Right hindlimb (tissue), 1 donor: ENCODE results near the gene GAPT.

Experiments used
- DNase-seq: peaks from one replicate; pipeline ENCODE4 v3.0.0-alpha.2; 2018

Gene GAPT

GRCh38 chr5:58491216-58491892 is at the start of gene GAPT:
Gene GAPT, plus strand, starts transcription at chr5:58491435. Its CDS starts 3,102 bp downstream, at chr5:58494537.
- DNase-seq = no peak

DNA sequence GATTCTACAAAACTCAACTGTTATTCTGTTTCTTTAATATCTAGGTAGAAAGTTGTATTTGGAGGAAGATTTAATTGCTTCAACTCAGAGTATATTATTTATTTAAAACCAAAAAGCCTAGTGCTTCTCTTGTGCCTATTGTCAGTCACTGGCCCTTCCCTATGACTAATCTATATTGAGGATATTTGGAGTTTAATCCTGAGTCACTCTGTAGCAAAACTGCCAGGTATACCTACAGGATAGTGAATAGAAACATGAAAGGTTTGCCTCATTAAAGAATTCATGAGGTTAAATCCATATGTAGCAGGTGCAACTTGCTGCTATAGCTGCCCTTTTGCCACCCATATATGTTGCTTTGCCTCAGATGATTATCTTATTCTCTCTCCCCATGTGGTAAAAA is 46.4 kb upstream of the GAPT start:
- DNase-seq = no peak

GRCh38 chr5:58446024-58446423 is 45.2 kb upstream of the GAPT start:
- DNase-seq = no peak

- DNase-seq = no peak
These were observed 44.0 kb upstream of the GAPT start for GRCh38 chr5:58447226-58447625.

DNA sequence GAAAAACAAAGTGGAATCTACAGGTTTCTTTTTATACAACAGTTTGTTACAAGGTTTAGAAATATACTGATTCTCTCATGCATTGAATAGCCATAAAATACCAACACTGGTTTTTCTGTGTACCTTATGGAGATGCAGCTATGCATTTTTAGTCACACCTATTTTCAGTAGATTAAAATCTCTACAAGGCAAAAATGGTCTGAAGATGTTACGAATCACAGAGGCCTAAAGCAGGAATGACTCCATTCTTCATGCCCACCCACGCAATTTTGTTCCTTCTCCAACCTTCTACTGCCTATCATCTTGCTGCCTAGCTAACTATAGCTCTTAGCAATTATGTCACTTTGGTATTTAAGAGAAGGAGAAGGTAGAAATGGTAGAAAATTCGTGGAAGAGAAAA is 41.2 kb upstream of the GAPT start:
- DNase-seq = no peak

DNA sequence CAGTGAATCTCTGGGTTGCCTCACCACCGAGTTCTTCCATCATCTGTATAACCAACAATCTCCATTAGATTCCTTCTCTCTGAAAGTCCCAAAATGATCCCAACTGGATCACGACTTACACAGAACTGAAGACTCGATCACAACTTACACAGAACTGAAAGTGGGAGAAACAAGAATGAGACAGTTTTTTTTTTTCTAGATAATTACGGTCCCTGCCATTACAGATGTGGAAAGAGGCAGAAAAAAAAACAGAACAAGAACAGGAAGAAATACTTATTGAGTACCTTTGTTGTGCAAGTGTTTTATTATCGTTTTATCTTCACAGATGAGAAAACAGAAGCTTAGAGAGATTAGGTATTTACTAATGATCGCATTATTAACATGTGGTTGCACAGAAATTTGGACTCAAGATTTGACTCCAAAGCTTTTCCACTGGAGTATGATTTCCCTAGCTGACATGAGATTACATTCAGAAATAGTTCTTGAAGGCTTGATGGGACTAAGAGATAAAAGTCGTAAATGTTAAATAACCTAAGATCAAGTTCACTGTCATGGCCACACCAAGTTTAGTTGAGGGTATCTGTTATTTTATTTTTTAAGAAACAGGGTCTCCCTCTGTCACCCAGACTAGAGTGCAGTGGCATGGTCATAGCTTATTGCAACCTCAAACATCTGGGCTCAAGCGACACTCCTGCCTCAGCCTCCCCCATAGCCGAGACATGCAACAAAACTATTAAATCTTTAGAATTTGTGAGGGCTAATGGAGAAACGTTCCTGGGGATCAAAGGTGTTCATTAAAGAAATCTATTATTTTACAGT is 40.2 kb upstream of the GAPT start:
- DNase-seq = no peak

- DNase-seq = no peak
These were observed 39.3 kb upstream of the GAPT start for GRCh38 chr5:58451732-58452565.

DNA sequence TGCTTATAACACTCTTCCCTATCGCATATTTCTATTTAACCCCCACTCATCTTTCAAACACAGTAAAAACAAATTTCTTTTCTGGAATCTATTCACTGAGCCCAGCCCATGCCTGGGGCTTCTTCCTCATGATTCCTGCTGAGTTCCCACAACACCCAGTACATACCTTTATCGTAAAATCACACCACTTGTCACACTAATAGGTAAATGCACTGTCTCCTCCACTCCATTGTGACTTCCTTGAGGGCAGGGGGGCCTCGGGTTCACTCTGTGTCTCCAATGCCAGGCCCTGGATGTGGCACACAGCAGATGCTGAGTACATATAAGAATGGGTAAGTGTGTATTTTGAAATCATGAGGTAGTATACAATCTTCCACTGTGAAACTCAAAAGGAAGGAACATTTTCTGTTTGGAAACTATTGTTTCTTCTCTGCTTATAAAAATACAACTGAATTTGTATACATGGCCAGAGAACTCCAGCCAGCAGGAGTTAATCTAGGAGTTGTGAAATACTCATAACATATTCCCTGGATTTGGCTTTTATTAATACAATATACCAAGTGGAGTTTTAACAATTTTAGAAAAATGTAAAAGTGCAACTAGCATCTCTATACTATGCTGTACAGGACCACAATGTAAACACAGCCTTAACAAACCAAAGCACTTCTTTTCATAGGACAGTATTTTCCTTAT is 38.5 kb upstream of the GAPT start:
- no peak for DNase-seq

GRCh38 chr5:58453306-58453705 is 37.9 kb upstream of the GAPT start:
- no peak for DNase-seq

DNA sequence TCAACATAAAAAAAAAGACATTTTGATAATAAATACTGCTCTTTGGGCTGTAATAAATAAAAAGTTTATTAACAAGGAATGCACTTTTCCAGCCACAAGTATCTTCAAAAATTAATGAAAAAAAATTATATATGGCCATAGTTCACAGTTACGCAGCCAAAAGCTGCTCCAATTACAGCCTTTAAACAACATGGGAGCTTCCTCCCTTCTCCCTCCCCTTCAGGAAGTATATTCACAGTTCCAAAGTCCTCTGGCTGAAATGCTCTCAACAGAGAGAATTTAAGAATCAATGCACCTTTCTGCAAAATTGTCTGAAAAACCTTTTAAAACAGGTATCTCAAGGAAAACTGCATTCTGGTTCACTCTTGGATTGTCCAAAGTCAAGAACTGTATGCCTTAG is 37.2 kb upstream of the GAPT start:
- DNase-seq = no peak

DNA sequence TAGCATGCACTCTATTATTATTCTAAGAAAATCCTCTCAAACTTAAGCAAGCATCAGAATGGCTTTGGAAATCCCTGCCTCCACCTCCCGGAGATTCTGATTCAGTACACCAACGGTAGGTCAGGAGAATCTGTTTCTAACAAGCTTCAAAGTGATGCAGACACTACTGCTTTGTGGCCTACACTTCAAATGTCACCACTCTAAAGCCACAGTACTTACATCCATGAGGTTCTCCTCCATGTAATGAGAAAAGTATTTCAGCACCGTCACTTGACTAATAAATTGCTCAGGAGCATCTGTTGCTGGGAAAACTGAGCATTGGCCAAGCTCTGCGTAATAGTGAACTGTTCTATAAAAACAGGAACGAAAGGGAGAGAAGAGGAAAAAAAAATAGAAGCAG is 36.2 kb upstream of the GAPT start:
- DNase-seq = no peak

DNA sequence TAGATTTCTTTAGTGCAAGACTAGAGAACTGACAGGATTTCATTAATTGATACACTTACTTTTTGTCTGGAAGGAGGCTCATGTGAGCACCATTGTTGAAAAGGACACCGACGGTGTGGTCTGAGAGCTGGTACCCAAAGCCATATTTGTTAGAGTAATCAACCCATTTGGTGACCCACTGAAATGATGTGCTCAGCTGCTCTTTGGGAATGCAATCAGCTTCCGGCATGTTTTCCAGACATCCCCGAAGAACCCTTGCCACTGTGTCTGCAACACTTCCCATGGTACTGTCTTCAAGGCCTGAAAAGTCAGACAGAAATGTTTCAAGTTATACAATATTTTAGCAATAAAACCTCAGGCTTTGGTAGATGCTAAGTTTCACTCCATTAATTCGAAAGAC is 35.8 kb upstream of the GAPT start:
- DNase-seq = no peak

GRCh38 chr5:58456026-58456425 is 35.2 kb upstream of the GAPT start:
- DNase-seq = no peak

DNA sequence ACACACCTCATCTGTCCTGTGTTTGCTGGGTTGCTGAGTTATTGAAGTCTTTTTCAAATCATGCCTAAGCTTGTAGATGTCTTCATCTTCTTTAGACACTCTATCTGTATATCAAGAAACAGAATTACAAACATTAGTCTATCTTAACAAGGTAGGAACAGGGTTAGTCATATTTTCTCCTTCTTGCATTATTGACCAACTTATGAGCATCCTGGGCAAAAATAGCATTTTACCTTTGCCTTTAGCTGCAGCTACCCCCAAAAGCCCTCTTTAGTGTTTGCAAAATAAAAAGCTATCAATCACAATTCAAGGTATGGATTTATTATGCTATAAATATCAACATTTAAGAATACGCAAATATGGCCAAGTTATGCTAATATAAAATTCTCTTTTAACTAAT is 34.7 kb upstream of the GAPT start:
- DNase-seq = no peak

- no peak for DNase-seq
These were observed 34.2 kb upstream of the GAPT start for GRCh38 chr5:58457050-58457449.

DNA sequence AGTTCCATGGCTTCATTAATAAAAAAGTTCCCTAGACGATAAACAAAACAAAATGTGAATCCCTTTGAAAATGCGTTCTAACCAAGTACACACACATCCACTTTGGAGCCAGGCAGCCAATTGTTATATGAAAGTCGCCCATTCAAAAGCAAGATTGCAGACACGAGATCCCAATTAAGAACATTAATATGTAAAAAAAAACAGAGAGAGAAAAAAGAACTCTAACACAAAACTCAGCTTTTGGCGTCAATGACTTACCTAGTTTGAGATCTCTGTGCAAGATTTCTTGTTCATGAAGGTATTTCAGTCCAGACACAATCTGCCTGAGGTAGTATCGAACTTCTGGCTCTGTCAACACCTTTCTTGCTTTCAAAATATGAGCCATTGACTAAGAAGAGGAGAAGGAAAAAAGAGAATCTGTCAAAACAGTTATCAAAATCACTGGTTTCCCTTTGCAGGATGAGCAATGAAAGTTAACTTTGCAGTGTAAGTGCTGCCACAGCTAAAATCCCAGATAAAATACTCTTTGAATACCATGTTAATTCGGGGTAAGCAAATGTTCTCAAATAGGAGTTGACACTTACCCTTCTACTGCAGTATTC is 33.0 kb upstream of the GAPT start:
- DNase-seq = no peak

DNA sequence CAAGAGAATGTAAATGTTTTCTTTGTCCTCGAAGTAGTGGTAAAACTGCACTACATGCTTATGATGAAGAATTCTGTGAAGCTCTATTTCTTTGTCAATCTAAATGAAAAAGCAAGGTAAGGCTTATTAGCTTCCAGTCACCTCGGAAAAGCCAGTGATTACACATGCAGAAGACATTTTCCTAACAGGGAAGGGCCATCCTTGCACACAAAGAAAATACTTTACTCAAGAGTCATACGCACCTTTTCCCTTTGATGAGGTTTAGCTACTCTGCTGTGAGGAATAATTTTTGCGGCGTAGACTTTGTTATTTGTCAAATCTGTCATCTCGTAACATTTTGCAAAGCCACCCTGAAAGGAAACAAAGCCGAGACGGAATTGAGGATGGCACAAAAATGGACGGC is 32.5 kb upstream of the GAPT start:
- DNase-seq = no peak

GRCh38 chr5:58459146-58460001 is 31.9 kb upstream of the GAPT start:
- DNase-seq = peak; percentile 66

DNA sequence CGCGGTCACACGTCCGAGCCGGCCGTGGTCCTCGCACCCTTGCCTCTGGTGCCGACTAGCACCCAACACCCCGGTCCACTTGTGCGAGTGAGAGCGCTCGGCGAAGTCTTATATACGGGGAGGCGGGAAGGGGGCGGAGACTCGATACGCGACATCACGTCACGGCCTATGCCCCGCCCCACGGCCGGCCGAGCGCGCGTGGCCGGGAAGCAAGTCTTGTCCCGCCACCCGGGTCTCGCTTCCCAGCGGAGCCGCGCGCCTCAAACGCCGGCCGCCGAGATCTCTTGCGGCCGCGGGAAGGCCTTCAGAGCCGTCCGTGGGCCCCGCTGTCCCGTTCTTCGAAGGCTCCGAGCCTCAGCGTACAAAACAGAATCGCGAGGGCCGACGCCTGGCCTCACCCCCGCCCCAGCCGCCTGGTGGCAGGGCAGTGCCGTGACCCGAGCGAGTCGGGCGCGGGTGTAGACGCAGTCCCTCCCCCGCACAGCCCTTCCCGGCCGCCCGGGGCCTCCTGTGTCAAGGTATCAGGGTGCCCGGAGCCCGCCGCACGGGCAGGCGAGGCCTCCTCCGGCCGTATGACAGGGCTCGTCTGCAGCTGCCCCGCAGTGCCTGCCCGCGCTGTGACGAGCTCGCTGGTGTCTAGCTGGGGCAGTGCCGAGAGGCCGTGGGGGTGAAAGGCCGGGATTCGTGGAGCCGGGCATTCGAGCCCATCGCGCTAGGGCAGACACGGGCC is 31.1 kb upstream of the GAPT start, which contains the start of gene PLK2:
PLK2 (minus strand) TSS at position 85 of the 730 bp plus-strand sequence. CDS start 127 bp downstream, outside the sequence.
- DNase-seq = peak; percentile 96

DNA sequence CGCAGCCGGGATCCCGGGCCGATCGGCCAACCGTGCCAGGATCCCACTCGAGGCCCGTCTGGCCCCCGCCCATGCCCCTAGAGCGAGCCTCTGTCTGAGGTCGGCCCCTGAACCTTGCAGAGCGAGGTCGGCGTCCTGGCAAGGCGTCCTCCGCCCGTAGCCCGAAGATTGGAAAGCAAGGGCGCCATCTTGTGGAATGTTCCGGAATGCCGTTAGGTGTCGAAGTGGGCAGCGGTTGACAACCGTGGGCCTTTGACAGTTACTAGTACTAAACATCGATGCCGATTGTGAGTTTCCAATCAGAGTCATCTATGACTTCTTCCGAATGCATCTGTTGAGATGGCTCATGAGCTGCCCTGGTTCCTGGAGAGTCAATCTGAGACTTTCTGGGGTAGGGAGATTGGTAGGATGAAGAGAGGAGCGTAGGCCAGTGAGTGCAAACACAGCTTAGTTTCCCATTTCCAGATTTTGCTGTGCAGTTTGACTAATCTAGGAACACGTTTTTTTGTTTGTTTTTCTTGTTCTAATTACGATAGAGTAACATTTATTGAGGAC is 30.4 kb upstream of the GAPT start:
- peak; percentile 92 for DNase-seq
